Mammary epithelial cell (primary cell): ENCODE data around the gene FARP1.

Experiments
- CTCF ChIP-seq, 2 donors: IDR thresholded peaks in 1 of 2; conservative IDR thresholded peaks in 1 of 2; 2 replicates each; pipeline ENCODE4 v1.5.1; 2011 to 2012; ENCODE audit warnings: inconsistent platforms in 2 of 2, low read length in 2 of 2, mild to moderate bottlenecking in 2 of 2, control low read depth in 1 of 2, low read depth in 1 of 2; ENCODE audit not compliant: insufficient read depth in 1 of 2; ENCODE audit errors: extremely low read depth in 1 of 2
- EZH2 ChIP-seq: IDR thresholded peaks from 2 replicates; pipeline ENCODE4 v1.6.1; 2012; ENCODE audit warnings: low read length, inconsistent platforms, borderline replicate concordance

GRCh38 chr13:98212763-98213162 lies 69.9 kb downstream of the FARP1 start:
- TF ChIP-seq CTCF (conservative IDR thresholded peaks at IDR 0.05 in 1 of 2, IDR thresholded peaks at IDR 0.05 in 1 of 2; ENCODE audit: extremely low read depth in 1 of 2, insufficient read depth in 1 of 2, low read depth in 1 of 2, low read length in 2 of 2) (no peak), EZH2 (no peak)
